ENCODE data around the gene TRMO. TPM values are rescaled to one million over a fixed set of nuclear protein-coding genes. Genes with fewer than 3 reads are reported as not detected.

Gene TRMO
- total RNA-seq, 1 experiment from 2014 or later: 10.0 TPM

GRCh38 chr9:97940741-97941140 is 18.4 kb upstream of the TRMO start:
- no peak overlapping the region for H3K4me3 ChIP-seq (ENCODE audit: low read depth, low read length)

GRCh38 chr9:97940233-97940632 is 17.9 kb upstream of the TRMO start:
- ChIA-PET POLR2A (no interaction called here), CTCF (no interaction called here)
- no peak overlapping the region for H3K4me3 ChIP-seq (ENCODE audit: low read depth, low read length)
- peaks cover 15% of the 10 kb centered on the region for H3K27me3 Mint-ChIP-seq (ENCODE audit: insufficient read depth, unreplicated experiment)
- H3K27me3 ChIP-seq (replicated peaks; ENCODE audit: control insufficient read depth, insufficient read depth, low read length): no peaks in the 10 kb centered on the region
- no peaks in the 10 kb centered on the region for H3K9me3 ChIP-seq
- H3K4me1 ChIP-seq: no peaks in the 10 kb centered on the region
- intact Hi-C loops (cut with micrococcal nuclease; ENCODE audit: unreplicated experiment): no loop called here
- no peaks in the 10 kb centered on the region for H3K36me3 ChIP-seq (ENCODE audit: control insufficient read depth, insufficient read depth, low read length)
- H3K4me1 Mint-ChIP-seq (ENCODE audit: low read depth, unreplicated experiment): no peaks in the 10 kb centered on the region
- no TSS peak for BruUV-seq (replicated peaks)
- DNase-seq: no peak
- no peak overlapping the region for H3K27ac Mint-ChIP-seq (ENCODE audit: unreplicated experiment)
- no peak overlapping the region for H3K4me3 Mint-ChIP-seq (ENCODE audit: unreplicated experiment)
- no peaks in the 10 kb centered on the region for H3K36me3 Mint-ChIP-seq (ENCODE audit: insufficient read depth, unreplicated experiment)
- no peaks in the 10 kb centered on the region for H3K9me3 Mint-ChIP-seq (ENCODE audit: unreplicated experiment)
- TF ChIP-seq, protein P1, sequence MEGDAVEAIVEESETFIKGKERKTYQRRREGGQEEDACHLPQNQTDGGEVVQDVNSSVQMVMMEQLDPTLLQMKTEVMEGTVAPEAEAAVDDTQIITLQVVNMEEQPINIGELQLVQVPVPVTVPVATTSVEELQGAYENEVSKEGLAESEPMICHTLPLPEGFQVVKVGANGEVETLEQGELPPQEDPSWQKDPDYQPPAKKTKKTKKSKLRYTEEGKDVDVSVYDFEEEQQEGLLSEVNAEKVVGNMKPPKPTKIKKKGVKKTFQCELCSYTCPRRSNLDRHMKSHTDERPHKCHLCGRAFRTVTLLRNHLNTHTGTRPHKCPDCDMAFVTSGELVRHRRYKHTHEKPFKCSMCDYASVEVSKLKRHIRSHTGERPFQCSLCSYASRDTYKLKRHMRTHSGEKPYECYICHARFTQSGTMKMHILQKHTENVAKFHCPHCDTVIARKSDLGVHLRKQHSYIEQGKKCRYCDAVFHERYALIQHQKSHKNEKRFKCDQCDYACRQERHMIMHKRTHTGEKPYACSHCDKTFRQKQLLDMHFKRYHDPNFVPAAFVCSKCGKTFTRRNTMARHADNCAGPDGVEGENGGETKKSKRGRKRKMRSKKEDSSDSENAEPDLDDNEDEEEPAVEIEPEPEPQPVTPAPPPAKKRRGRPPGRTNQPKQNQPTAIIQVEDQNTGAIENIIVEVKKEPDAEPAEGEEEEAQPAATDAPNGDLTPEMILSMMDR (IDR thresholded peaks at IDR 0.05; ENCODE audit: insufficient read depth in 1 of 2, low read depth in 1 of 2, low read length in 1 of 2, severe bottlenecking in 1 of 2, unreplicated experiment in 1 of 2): no peak

More at GRCh38 chr9:97940741-97941140, 18.4 kb upstream of the TRMO start:
- ChIA-PET CTCF (no interaction called here), POLR2A (no interaction called here)
- no peak for DNase-seq
- H3K9me3 ChIP-seq: no peaks in the 10 kb centered on the region
- no TSS peak for BruUV-seq (replicated peaks)
- no peaks in the 10 kb centered on the region for H3K4me1 Mint-ChIP-seq (ENCODE audit: low read depth, unreplicated experiment)
- H3K9me3 Mint-ChIP-seq (ENCODE audit: unreplicated experiment): no peaks in the 10 kb centered on the region
- no peaks in the 10 kb centered on the region for H3K36me3 Mint-ChIP-seq (ENCODE audit: insufficient read depth, unreplicated experiment)
- TF ChIP-seq, protein P1 (IDR thresholded peaks at IDR 0.05; ENCODE audit: insufficient read depth in 1 of 2, low read depth in 1 of 2, low read length in 1 of 2, severe bottlenecking in 1 of 2, unreplicated experiment in 1 of 2): no peak
- intact Hi-C loops (cut with micrococcal nuclease; ENCODE audit: unreplicated experiment): no loop called here
- H3K27ac Mint-ChIP-seq (ENCODE audit: unreplicated experiment): no peak overlapping the region
- peaks cover 15% of the 10 kb centered on the region for H3K27me3 Mint-ChIP-seq (ENCODE audit: insufficient read depth, unreplicated experiment)
- no peaks in the 10 kb centered on the region for H3K36me3 ChIP-seq (ENCODE audit: control insufficient read depth, insufficient read depth, low read length)
- no peaks in the 10 kb centered on the region for H3K4me1 ChIP-seq
- H3K27me3 ChIP-seq (replicated peaks; ENCODE audit: control insufficient read depth, insufficient read depth, low read length): no peaks in the 10 kb centered on the region
- no peak overlapping the region for H3K4me3 Mint-ChIP-seq (ENCODE audit: unreplicated experiment)

DNA sequence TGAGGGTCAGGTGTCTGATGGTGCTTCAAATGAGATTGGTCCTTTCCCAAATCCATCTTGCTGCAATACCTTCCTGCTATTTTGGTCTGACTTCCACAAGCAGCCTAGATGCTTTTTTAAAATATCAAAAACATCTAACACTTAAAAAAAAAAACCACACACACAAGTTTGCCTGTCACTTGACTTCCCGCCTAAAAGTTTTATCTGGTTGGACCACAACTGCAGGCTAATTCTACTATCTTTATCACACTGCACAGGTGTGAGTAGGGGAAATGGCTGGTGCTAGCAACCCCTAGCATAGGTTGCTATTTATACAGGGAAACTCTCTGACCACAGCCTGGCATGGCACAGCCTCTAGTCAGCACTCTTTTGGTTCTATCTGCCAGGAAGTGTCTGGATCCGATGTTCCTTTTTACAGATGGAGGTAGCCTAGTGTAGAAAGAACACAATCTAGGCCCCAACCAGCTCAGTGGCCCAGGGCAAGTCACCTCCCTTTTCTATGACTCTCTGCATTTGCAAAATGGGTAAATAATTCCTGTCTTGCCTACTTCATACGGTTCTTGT is 15.9 kb upstream of the TRMO start, which contains the start of gene HEMGN:
Gene HEMGN, minus strand, starts transcription at position 92 of the 564 bp plus-strand sequence. Its CDS starts 36 bp downstream, at position 56.
- no peaks in the 10 kb centered on the region for H3K27me3 ChIP-seq (replicated peaks; ENCODE audit: control insufficient read depth, insufficient read depth, low read length)
- Mint-ChIP-seq H3K27ac (ENCODE audit: unreplicated experiment) (no peak within 1 kb of the TSS), H3K36me3 (ENCODE audit: insufficient read depth, unreplicated experiment) (no peaks in the 10 kb centered on the region), H3K4me1 (ENCODE audit: low read depth, unreplicated experiment) (no peaks in the 10 kb centered on the region), H3K9me3 (ENCODE audit: unreplicated experiment) (no peaks in the 10 kb centered on the region), H3K27me3 (ENCODE audit: insufficient read depth, unreplicated experiment) (peaks cover 18% of the 10 kb centered on the region), H3K4me3 (ENCODE audit: unreplicated experiment) (no peak within 1 kb of the TSS)
- H3K36me3 ChIP-seq (ENCODE audit: control insufficient read depth, insufficient read depth, low read length): no peaks in the 10 kb centered on the region
- intact Hi-C loops (cut with micrococcal nuclease; ENCODE audit: unreplicated experiment): no loop called here
- H3K4me3 ChIP-seq (ENCODE audit: low read depth, low read length): no peak within 1 kb of the TSS
- TF ChIP-seq, protein P1 (IDR thresholded peaks at IDR 0.05; ENCODE audit: insufficient read depth in 1 of 2, low read depth in 1 of 2, low read length in 1 of 2, severe bottlenecking in 1 of 2, unreplicated experiment in 1 of 2): no peak
- H3K4me1 ChIP-seq: no peaks in the 10 kb centered on the region
- DNase-seq: no peak
- ChIA-PET POLR2A (interaction anchor here (0.6 kb wide), 1 partner anchor 14 kb away, joined by 3 read pairs; no protein-coding TSS in a partner anchor), CTCF (no interaction called here)
- no TSS peak for BruUV-seq (replicated peaks)
- no peaks in the 10 kb centered on the region for H3K9me3 ChIP-seq

Measured in Caco-2 (cell line).